ELF-1 (cell line): ENCODE measurements around the gene TEKT2.

Source experiments
- DNase-seq: peaks from one replicate; pipeline ENCODE4 v3.0.0-alpha.2; 2016; ENCODE audit warnings: low read depth, low spot score

Gene TEKT2

GRCh38 chr1:36083635-36084496, at the start of gene TEKT2:
TSS of gene TEKT2 (plus strand) at chr1:36084094. CDS start at chr1:36084922, 828 bp downstream.
- peak; percentile 82 for DNase-seq

GRCh38 chr1:36034692-36035091, 49.2 kb upstream of the TEKT2 start:
- no peak for DNase-seq

- no peak for DNase-seq
These were observed 48.7 kb upstream of the TEKT2 start for GRCh38 chr1:36035154-36035553.

- DNase-seq = no peak
These were observed 43.7 kb upstream of the TEKT2 start for GRCh38 chr1:36040238-36040637.

GRCh38 chr1:36051821-36052220, 32.1 kb upstream of the TEKT2 start:
- DNase-seq = no peak

- no peak for DNase-seq
These were observed 29.9 kb upstream of the TEKT2 start for GRCh38 chr1:36053978-36054377.

GRCh38 chr1:36055706-36056105, 28.2 kb upstream of the TEKT2 start:
- DNase-seq = no peak

GRCh38 chr1:36062315-36062714, 21.6 kb upstream of the TEKT2 start:
- no peak for DNase-seq

GRCh38 chr1:36067871-36068270, 16.0 kb upstream of the TEKT2 start:
- DNase-seq = no peak

- peak; percentile 62 for DNase-seq
These were observed 15.0 kb upstream of the TEKT2 start for GRCh38 chr1:36068866-36069265.

GRCh38 chr1:36070349-36070748, 13.5 kb upstream of the TEKT2 start:
- no peak for DNase-seq

- no peak for DNase-seq
These were observed 6.8 kb upstream of the TEKT2 start for GRCh38 chr1:36076979-36077573.

- DNase-seq = no peak
These were observed 3.7 kb upstream of the TEKT2 start for GRCh38 chr1:36080236-36080635.

GRCh38 chr1:36080801-36081200, 3.1 kb upstream of the TEKT2 start:
- no peak for DNase-seq

- DNase-seq = no peak
These were observed 1.9 kb upstream of the TEKT2 start for GRCh38 chr1:36081926-36082485.

GRCh38 chr1:36083219-36083618, 675 bp upstream of the TEKT2 start:
- peak; percentile 30 for DNase-seq

GRCh38 chr1:36084497-36085115, 712 bp downstream of the TEKT2 start:
- DNase-seq = peak; percentile 50

- no peak for DNase-seq
These were observed 1.2 kb downstream of the TEKT2 start for GRCh38 chr1:36085126-36085525.

- DNase-seq = no peak
These were observed 2.0 kb downstream of the TEKT2 start for GRCh38 chr1:36085686-36086526.

GRCh38 chr1:36086529-36087232, 2.8 kb downstream of the TEKT2 start:
- DNase-seq = no peak
